NCI-H2227 (cell line): Measurements from ENCODE around the gene PPP4R3A.
"Not testable (repeated sequence)": the region's sequence is repeated elsewhere in the genome, so short reads cannot be mapped to it uniquely, and the experiment has no call there.

Source experiments
- DNase-seq: peaks from one replicate; lab custom pipeline; 2025; ENCODE audit not compliant: unreplicated experiment; lab: John Stamatoyannopoulos, UW

The PPP4R3A gene

DNA sequence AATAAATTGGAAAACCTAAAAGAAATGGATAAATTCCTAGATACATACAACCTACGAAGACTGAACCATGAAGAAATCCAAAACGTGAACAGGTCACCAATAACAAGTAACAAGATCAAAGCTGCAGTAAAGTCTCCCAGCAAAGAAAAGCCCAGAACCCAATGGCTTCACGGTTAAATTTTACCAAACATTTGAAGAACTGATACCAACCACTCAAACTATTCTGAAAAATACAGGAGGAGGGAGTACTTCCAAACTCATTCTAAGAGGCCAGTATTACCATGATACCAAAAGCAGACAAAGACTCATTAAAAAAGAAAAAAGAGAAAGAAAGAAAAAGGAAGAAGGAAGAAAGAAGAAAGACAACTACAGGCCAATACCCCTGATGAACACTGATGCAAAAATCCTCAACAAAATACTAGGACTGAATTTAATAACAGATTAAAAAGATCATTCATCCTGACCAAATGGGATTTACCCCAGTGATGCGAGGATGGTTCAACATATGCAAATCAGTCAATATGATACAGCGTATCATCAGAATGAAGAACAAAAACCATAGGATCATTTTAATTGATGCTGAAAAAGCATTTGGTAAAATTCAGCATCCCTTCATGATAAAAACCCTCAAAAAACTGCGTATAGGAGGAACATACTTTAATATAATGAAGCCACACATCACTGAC, 65.6 kb downstream of the PPP4R3A start:
- DNase-seq = no peak

DNA sequence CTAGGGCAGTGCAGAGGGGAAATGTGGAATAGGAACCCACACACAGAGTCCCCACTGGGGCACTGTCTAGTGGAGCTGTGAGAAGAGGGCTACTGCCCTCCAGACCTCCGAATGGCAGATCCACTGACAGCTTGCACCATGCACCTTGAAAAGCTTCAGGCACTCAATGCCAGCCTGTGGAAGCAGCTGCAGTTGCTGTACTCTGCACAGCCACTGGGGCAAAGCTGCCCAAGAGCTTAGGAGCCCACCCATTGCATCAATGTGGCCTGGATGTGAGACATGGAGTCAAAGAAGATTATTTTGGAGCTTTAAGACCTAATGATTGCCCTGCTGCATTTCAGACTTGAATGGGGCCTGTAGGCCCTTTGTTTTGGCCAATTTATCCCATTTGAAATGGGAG, 70.8 kb downstream of the PPP4R3A start:
- DNase-seq = no peak

DNA sequence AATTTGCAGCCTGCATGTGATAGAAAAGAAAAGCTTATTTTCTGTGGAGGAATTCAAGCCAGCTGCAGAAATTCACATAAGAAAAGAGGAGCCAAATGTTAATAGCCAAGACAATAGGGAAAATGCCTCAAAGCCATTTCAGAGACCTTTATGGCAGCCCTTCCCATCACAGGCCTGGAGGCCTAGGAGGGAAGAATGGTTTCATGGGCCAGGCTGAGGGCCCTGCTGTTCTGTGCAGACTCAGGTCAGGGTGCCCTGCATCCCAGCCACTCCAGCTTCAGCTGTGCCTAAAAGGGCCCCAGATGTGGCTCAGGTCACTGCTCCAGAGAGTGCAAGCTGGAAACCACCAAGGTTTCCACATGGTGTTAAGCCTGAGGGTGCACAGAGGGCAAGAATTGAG, 71.3 kb downstream of the PPP4R3A start:
- DNase-seq = no peak

DNA sequence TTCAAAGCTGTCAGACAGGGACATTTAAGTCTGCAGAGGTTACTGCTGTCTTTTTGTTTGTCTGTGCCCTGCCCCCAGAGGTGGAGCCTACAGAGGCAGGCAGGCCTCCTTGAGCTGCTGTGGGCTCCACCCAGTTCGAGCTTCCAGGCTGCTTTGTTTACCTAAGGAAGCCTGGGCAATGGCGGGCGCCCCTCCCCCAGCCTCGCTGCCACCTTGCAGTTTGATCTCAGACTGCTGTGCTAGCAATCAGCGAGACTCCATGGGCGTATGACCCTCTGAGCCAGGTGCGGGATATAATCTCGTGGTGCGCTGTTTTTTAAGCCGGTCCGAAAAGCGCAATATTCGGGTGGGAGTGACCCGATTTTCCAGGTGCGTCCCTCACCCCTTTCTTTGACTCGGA, 73.8 kb downstream of the PPP4R3A start:
- not testable (repeated sequence) for DNase-seq

DNA sequence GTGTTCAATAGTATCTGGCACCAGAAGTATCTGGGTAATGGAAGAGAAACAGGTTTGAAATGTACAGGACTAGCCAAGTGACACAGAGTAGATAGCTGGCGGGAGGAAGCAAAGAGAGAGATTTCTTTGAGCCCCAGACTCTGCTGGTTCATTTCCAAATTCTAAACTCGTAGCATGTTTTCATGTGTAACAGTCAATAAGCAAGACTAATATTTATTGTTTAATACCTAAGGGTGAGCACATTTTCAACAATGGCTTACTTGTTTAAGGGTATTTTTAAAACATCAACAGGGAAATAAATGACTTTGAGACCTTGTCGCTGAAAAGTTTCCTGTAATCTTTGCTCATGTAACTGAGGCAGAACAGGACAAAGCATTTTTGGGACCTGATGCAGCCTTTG, 80.7 kb downstream of the PPP4R3A start:
- DNase-seq = no peak

DNA sequence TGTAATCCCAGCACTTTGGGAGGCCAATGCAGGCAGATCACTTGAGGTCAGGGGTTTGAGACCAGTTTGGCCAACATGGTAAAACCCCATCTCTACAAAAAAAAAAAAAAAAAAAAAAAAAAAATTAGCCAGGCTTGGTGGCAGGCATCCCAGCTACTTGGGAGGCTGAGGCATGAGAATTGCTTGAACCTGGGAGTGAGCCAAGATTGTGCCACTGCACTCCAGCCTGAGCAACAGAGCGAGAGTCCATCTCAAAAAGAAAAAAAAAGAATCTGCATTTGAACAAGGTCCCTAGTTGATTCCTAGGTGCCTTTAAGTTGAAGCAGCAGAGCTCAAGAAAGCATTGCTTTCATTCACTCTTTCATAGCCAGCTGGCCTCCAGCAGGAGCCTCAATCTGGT, 81.2 kb downstream of the PPP4R3A start:
- DNase-seq = not testable (repeated sequence)

DNA sequence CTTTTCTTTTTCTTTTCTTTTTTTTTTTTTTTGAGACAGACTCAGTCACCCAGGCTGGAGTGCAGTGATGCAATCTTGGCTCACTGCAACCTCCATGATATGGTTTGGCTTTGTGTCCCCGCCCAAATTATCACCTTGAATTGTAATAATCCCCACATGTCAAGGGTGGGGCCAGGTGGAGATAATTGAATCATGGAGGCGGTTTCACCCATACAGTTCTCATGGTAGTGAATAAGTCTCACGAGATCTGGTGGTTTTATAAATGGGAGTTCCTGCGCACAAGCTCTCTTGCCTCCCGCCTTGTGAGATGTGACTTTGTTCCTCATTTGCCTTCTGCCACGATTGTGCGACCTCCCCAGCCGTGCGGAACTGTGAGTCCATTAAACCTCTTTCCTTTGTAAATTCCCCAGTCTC, 84.6 kb downstream of the PPP4R3A start:
- DNase-seq = not testable (repeated sequence)

DNA sequence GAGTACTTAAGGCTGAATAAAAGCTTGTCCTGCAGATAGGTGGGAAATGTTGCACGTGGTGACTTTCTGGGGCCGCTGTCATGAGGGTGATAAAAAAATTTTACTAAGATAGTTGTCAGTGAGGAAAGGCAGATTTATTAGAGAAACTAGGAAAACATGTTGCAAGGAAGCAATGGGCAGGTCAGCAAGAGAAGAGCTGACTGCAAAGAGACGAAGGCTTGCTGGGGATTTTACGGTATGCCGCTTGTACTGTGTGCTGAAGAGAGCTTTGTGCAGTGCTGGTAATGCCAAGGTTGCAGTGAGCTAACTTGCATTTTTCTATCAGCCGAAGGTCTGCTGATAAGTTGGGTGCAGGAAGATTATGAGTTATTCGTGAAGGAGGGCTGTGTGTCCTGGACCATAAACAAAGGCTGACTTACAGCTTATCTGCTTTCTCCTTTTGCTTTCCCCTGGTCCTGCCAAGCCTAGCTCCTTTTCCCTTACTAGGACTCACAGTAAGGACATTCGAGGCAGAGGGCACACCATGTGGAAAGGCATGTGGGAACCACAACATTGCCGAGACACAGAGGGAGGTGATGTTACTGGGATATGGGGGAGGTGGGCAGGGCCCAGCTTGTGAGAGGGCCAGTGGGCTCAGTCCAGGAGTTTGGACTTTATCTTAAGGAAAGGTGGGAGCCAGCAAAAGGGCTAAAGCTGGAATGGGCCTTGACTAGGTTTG, 85.1 kb downstream of the PPP4R3A start:
- no peak for DNase-seq

DNA sequence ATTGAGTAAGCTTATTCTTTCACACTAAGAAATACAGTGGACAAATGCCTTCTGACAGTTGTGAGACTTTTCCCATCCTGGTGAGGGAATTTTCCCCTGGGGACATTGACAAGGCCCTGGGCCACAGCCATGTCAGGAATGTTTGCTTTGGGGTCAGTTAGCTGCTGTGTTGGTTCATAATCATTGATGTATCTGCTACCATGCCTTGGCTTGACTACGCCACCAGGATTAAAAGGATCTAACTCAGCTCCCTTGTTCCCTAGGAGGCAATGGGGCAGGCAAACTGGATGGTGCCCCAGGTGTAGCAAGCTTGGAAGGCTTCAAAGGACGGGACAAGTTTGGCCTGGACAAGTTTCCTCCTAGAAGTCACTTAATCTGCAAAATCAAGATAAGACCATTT, 89.4 kb downstream of the PPP4R3A start:
- no peak for DNase-seq

DNA sequence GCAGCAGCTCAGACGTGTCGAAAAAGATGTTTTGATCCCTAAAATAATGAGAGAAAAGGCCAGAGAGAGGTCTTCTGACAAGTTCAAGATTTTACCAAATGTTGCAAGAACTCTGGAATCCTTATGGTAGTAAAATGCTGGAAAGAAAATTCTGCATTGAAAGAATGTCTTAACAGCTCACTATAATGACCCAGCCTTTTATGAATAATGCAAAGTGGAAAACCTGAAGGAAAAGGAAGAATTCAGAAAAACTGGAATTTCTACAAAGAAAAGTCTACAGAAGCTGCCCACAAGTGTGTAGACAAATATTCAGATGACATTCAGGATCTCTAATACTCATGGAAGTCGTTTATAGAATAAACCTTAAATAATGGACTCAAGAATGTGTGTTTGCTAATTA, 90.7 kb downstream of the PPP4R3A start:
- DNase-seq = no peak

DNA sequence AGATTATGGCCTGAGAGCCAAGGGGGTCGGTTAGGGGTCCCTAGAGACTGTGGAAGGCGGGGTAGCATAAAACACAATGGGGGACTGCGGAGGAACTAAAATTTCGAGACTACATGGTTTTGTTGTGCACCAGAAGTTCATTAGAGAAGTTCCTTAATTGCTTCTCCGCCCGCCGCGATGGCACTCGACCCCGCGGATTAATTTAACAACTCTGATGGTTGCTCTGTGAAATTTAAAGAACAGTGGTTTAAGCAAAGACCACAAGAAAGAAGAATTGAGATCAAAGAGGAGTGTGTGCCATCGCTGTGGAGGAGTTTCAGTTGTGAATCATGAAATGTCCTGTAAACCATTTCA, 91.1 kb downstream of the PPP4R3A start:
- DNase-seq = no peak

DNA sequence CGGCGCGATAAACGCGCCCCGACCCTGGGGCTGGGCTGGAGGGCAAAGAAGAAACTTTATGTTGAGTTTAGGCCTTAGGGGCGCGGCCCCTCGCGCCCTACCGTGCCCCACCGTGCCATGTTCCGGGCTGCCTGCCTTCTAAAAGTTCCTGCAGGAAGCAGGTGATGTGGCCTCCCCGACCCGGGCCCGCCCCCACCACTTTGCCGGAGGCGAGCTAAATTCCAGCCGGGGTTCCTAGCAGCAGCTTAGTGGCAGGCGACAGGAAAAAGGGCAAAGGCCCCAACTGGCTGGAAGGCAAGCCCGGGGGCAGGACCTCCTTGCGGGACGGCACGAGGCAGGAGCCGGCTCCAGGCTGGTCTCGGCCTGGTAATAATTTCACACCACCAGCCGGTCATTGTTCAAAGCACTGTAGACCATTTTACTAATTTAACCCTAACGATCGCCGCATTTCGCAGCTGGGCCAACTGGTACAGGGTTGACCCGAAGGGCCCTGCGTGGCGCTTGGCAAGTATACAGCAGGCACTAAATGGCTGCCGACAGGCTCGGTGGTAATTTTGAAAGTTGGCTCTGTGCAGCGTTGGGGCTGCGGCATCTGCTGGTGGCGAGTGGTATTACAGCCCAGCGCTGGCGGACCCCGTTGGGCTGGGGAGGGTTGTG, 91.6 kb downstream of the PPP4R3A start:
- peak; percentile 61 for DNase-seq

DNA sequence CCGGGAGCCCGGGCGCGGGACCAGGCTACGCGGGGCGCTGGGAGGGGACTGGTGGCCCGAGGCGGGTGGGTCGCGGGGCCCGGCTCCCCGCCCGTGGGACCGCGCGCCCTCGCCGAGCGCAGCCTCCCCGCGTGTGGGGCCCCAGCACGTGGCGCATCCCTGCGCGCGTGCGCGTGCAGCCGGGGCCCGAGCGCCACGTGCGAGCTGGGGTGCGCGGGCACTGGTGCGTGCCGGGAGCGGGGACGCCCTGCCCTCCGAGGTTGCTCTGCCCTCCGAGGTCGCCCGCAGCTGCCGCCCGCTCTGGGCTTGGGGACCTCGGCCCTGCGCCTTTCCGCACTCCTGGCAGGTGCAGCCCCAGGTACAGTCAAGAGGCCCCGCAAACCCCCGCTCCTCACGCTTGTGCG, 92.1 kb downstream of the PPP4R3A start:
- peak; percentile 82 for DNase-seq

DNA sequence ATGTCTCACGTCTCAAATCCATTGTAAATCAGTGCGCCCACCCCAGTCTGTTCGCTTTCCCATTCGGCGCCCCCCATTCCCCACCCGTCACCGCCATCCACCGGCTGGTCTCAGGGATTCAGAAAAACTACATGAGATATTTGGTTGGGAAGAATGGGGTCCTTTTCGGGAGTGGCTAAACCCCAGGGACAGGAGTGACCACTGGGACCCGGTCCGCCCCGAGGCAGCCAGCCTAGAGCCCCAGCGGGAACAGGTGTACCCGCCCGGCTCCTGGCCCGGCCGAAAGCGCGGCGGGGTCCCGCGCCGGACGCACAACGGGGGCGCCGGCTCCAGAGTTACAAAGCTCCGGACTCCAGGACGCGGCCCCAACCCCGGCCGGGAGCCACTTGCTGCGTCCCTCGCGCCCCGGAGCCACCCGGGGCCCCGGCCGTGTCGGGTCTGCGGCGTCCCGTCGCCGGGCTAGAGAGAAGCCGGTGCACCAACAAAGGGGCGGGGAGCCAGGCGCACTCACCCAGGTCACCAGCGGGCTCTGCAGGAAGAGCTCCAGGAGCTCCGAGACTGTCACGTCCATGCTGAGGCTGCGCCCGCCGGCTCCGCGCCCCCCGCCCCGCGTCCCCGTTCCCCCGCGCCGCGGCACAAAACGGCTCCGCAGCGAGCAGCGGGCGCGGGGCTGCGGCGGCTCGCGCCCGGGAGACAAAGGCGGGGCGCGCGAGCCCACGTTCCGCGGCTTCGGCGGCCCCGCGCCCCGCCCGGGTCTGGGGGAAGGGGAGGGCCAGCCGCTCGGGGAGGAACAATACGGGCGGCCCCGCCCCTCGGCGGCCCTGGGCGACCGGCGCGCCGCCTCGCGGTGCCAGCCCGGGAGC, 92.8 kb downstream of the PPP4R3A start, which contains the start of gene CCDC88C:
TSS of gene CCDC88C (minus strand) at position 701 of the 863 bp plus-strand sequence. CDS start at position 571, 130 bp downstream.
- peak; percentile 82 for DNase-seq

DNA sequence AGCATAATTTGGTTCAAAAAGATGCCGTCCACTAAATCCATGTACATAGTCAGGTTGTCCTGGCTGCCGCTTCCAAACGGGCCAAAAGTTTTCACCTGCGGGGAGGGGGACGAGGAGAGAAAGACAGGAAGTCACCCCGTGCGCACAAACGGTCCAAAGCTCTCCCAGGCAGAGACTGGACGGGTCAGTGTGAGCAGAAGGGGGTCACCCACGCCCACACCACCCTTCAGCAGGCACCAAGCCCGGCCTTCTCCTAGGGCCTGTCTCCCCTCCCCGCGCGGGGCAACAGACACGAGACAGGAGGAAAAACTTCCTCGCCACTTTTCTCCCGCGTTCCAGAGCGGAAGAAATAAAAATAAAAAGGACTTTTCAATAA, 93.4 kb downstream of the PPP4R3A start:
- no peak for DNase-seq

DNA sequence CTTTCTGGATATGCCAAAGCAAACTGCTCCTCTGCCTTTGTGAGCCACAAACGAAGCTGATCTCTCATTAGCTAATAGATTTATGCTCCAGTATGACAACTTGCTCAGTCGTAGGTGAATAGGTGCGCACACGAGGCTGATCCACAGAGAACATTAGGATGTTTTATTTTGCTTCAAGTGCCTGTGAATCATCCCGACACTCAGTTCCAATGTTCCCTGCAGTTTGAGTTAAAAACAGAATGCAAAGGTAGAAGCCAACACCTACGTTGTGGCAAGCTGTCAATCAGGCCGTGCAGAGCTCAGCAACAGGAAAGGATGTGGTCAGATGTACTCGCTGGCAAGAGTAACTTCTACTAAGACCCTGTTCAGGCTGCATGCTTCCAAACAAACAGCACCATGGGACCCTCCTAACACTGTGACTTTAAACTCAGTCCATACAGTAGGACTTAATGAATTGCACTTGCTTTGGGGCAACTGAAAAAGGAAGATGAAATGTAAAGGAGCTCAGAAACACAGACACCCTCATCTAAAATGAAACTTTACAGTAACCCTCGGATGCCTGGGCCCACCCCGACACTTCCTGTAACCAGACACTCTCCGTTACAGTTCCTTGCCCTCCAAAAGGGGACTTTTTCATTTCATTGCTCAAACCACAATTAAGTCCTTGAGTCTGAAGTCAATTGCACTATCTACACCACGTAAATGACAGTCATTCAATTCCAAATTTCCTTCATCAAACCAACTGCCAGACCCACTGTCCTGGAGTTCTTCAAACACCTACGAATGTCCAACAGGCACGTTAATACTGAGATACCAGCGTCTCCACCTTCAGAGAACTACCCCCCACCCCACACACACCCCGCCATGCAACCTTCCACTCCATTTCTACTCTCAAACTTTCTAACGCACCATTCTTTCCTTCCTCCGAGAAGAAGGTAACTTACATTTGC, 94.0 kb downstream of the PPP4R3A start:
- DNase-seq = no peak

DNA sequence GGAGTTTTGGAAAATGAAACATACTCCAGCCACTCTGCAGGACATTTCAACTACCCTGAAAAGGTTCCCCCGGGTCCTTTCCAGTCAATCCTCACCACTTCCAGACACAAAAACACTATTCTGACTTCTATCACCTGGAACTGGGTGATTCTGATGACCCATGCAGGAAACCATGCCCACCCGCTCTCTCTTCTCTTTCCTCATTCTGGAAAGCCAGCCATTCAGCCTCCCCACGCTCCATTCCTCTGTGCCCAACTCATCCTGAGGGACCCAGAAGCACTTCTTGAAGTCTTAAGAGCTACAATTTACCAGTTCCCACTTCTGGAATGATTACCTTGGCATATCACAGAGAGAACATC, 95.7 kb downstream of the PPP4R3A start:
- no peak for DNase-seq

DNA sequence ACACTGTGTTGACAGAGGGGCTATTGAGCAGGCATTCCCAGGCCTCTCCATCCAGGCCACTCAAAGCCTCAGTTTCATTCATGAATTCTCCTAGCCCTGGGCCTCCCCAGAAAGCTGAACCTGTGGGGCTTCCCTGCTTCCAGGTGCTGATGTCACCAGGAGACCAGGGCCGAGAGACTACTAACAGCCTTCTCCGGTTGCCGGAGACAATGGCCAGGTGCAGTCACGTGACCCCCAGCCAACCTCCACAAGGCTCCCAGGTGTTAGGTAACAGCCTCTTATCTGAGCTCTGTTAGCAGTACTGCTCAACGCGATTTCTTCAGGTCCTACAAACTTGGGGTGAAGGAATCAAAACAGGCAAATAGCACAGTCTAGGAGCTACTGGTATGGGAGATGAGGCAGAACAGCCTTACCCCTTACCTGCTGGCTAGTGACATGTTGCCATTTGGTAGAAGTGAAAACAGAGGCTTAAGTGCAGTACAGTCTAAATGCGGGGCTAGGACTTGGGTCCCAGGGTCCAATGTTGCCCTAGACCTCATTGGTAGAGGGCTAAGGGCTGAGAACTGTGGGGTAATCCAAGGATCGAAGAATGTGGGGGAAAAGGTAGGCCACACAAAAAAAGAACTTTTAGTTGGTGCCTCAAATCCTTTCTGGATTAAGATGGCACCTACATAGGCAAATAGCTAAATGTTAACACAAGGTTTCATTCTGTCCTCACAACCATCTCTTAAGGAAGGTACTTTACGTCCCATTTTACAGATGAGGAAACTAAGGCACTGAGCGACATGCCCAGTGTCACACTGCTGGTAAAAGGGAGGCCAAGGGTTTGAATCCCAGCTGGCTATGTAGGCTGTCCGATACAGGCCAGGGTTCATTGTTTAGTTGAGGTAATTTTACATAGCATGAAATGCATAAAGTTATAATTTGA, 96.3 kb downstream of the PPP4R3A start:
- no peak for DNase-seq

DNA sequence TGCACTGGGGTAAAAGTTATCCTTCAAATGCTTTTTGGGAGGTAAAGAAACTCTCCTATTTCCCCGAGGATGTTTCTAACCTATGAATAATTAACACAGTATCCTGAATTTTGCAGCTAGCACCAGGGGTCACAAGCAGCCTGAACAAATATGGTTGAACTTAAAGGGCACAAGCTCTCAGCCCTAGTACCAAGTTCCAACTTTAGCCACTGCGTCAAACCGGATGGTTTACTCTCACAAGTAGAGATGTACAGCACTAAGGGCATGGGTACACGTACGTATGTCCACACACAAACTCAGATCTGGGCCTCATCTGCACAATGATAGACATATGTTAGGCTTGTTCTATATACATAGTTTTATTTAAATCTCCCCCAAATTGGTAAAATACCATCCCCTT, 97.2 kb downstream of the PPP4R3A start:
- DNase-seq = no peak
